DMS 273 treated with DMSO at 0.1 percent for 48 hours (cell line): Measurements from ENCODE around the gene ANKS1B.
"Not testable (repeated sequence)": the region's sequence is repeated elsewhere in the genome, so short reads cannot be mapped to it uniquely, and the experiment has no call there.

Experiments
- DNase-seq: peaks from one replicate; lab custom pipeline; 2025; lab: John Stamatoyannopoulos, UW

ANKS1B gene

DNA sequence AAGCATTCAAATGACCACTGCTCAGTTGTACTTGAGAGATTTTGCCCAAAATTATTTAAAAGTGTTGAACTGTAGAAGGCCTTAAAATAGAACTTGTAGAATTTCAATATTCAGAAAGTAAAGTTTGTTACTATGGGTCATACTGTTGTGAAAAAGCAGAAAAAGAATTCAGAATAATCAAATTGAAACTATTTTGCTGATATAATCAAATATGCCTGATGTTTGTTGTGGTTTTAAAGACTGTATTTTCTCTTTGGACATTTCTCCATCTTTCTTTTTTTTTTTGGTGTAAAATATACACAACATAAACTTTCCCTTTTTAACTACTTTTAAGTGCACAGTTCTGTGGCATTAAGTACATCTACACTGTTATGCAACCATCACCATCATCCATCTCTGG lies 964.9 kb downstream of the ANKS1B start:
- DNase-seq: no peak

DNA sequence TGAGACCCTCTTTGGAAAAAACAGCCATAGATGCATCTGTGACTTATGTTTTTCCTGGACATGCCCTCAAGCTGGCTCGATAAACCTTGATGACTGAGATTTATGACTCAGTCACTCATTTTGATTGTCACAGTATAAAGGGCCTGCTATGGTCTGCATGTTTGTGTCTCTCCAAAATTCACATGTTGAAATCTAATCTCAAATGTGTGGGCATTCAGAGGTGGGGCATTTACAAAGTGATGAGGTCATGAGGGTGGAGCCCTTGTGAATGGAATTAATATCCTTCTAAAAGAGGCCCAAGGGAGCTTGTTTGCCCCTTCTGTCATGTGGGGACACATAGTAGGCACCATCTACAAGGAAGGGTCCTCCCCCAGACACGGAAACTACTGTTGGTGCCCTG lies 966.8 kb downstream of the ANKS1B start:
- DNase-seq: no peak

DNA sequence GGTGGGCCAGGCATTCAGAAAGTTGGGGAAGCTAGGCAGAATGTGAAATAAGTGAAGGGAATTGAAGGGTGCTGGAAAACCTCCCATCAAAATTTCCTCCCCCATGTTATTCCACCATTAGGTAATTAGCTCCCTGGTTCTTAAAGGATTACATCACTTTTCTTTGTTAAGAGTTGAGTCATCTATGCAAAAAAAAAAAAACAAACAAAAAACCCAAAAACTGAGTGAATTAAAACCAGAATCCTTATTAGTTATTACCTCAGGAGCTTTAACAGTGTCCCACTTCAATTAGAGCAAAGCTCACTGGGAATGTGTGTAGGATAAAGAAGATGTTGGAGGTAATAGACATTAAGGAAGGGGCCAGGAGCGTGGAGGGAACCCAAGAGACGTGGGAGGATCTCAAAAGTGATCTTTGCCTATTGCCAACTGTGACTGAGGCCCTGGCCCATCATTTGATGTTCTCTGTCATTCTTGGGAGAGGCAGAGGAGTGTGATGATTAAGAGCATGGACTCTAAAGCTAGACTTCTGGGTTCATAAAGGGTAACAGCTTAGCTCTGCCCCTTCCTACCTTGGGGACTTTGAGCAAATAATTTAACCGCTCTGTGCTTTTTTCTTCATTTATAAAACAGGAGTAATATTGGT lies 975.0 kb downstream of the ANKS1B start:
- no peak for DNase-seq

DNA sequence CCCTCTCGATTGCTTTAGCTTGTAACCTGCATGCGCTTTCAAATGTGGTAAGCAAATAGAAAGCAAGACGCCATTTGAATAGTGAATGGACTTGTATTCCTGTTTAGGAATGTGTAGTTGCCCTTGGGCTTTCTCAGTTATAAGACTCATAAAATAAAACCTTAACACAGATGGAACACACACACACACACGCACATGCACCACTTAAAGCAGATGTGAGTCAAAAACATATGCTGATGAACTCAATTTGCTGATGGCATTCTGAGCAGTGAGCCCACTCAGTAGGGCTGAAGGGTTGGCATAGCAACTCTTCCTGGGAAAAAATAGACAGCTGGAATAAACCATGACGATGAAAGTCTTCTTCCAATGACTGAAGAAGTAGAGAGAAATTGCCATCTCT lies 979.1 kb downstream of the ANKS1B start:
- no peak for DNase-seq

DNA sequence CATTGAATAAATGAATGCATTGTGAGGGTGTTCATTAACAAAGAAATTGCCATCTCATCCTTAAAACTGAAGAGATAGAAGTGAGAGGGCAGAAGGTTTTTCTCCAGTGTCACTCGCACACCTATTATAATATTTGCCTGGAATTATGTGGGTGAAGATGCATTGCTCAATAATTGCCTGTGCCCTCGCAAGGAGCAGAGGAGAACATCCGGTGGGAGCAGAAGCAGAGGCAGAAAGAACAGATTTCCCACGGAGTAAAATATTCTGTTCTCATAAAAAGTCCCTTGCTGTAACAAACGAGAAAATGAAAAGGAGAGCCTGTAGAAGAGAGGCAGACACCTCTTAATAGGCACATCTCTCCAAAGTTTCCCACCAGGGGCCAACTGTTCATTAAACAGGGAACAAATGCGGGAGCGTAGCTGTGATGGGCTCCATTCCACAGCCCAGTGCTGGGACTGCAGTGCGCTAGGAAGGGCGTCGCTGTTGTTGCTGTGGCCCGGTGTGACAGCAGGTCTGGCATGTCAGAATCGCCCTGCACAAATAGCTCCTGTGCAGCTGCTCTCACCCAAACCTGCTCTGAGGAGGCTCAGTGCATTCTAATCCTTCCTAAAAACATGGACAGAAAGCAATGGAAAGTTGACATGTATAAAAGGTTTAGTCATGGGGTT lies 979.8 kb downstream of the ANKS1B start:
- DNase-seq: no peak

DNA sequence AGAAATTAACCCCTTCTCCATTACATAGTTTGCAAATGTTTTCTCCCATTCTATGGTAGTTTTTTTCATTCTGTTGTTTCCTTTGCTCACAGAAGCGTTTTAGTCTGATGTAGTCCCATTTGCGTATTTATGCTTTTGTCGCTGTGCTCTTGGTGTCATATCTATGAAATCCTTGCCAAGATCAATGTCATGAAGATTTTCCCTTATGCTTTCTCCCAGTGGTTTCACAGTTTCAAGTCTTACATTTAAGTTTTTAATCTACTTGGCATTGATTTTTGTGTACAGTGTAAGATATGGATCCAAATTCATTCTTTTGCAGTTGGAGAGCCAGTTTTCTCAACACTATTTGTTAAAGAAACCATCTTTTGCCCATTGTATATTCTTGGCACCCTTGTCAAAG lies 982.0 kb downstream of the ANKS1B start:
- no peak for DNase-seq

DNA sequence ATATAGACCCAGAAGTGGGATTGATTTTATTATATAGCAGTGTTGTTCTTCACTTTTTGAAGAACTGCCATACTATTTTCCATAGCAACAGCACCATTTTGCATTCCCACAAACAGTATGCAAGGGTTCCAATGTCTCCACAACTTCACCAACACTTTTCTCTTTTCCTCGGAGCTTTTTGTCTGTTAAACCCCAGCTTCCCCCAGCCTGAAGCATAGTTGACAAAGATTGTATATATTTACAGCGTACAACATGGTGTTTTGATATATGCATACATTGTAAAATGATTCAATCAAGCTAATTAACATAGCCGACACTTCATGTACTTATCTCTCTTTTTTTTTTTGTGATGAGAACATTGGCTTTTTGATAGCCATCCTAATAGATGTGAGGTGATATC lies 982.6 kb downstream of the ANKS1B start:
- DNase-seq: no peak

DNA sequence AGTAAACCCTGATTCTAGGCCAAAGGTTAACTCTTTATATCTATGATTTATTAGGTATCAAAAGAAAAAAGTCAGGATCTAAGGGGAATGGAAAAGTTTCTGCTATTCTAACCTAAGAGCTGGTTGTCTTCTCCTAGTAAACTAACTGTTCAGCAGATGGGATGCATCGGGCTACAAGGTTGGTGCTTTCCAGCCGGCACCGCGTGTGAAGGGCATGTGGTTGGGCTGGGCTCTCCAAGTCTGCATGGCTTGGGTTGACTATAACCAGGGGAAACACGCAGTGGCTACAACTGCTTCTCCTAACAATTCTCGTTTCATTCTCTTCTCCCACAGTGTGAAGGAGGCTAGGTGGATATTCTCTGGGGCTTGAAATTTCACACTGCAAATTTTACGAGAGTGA lies 985.2 kb downstream of the ANKS1B start:
- DNase-seq: no peak

DNA sequence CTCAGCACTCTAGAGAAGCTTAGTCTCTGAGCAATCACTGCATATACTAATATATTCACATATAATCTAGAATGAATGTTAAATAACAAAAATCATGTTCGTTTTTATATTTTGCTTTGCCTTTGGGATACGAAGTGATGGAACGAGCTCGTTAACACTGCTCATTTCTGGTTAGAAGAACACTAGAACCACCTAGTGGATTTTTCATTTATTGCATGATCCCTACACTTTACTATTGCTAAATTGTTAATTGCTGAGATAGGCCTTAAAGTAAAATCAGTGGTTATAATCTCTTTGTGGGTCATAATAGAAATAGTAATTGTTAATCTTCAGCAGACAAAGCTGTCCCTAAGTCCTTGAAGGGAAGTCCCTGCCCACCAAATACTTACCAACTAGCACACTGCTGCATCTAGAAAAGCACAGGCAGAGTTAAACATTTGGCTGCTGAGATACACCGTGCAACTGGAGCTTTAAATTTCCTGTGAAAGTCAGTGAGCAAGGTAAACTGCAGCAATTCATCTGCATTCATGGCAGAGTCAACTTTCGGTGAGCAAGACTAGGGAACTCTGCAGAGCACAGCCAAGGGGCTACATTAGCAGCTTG lies 985.9 kb downstream of the ANKS1B start:
- peak; percentile 10 for DNase-seq

DNA sequence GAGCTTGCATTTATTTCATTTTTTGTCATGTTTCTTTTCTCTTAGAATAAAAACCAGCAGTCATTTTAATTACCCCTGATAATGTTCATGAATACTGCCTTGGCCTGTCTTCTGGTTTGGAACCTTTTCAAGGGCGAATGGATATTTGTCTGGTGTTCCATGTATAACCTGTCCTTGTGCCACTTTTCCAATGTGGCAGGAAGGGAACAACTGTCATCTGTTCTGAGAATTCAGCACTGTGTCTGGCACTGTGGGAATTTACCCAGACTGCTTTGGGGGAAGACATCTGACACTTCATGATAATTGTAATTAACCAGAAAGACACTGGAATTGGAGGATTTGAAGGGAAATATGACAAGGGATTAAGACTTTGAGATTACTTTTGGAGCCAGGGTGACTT lies 986.8 kb downstream of the ANKS1B start:
- DNase-seq: no peak

DNA sequence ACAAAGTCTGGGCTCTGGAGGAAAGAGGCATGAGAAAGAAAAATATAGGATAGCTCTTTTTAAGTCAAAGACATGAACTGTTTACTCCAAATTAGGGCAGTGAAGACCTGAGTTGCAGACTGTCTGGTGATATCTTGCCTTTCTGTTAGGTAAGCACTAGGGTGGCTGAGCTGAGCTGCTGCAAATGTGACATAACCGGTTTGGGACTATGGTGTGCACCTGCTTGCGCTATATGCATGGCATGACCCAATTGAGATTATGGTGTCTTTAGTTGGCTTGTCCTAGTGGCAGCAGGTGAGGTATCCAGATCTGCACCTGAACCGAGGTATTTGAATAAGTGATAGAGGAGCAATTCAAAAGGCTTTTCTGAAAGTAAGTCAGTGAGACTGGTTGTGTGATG lies 994.1 kb downstream of the ANKS1B start:
- no peak for DNase-seq

DNA sequence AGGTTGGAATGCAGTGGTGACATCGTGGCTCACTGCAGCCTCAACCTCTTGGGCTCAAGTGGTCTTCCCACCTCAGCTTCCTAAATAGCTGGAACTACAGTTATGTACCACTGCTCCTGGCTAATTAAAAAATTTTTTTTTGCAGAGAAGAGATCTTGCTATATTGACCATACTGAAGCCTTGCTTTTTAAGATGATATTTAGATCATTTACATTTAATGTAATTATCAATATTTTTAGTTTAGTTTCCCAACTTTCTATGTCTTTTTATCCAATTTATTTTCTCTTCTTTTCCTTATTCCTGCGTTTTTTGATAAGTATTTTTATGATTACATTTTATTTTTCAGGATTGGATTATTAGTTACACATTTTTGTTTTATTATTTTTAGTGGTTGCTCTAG lies 999.6 kb downstream of the ANKS1B start:
- DNase-seq: no peak

DNA sequence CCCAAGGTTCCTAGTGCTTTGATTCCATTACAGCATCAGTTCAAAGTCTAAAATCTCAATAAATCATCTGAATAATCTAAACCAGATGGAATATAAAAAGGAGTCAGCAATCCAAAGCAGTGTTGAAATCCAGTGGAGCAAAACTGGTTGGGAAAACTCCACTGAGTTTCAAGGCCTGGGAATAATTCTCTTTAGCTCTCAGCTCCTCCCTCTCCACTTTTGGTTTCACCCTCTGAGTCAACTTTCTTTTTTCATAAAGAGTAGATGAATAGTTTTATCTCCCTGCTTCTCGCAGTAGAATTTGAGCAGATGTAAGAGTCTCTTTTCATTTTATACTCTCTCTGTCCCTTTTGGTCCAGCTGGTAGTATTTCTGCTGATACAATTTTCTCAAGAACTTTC lies 1001.1 kb downstream of the ANKS1B start:
- no peak for DNase-seq

DNA sequence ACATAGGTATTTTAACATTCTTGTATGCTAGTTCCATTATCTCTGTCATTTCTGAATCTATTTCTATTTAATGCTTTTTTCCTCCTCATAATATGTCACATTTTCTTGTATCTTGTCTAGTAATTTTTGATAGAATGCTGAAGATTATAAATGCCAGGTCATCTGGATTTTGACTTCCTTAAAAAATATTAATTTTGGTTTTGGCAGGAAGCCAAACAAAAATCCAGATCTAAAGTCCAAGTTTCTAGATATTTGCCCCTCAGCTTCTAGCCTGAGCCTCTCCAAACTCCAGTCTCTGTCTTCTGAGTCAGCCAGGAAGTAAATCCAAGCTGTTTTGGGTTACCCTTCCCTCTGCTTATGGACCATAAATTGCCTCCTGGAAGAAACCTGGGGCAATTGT lies 1004.2 kb downstream of the ANKS1B start:
- DNase-seq: no peak

DNA sequence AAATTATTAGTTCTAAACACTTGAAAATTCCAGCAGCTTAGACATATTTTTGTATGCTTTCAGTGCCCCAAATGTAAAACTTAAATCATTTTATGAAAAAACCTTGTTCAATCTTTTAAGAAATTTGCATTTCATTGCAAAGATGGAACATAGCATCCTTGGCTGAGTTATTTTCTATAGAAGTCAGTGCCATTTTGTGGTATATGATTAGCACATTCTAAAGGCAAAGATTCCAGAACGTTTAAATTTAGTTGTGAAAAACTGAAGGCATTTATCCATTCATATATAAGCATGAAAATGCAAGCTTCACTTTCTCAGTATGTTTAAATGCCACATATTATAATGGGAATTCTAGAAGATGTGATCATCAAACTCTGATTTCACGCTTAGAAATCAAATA lies 1007.5 kb downstream of the ANKS1B start:
- no peak for DNase-seq

DNA sequence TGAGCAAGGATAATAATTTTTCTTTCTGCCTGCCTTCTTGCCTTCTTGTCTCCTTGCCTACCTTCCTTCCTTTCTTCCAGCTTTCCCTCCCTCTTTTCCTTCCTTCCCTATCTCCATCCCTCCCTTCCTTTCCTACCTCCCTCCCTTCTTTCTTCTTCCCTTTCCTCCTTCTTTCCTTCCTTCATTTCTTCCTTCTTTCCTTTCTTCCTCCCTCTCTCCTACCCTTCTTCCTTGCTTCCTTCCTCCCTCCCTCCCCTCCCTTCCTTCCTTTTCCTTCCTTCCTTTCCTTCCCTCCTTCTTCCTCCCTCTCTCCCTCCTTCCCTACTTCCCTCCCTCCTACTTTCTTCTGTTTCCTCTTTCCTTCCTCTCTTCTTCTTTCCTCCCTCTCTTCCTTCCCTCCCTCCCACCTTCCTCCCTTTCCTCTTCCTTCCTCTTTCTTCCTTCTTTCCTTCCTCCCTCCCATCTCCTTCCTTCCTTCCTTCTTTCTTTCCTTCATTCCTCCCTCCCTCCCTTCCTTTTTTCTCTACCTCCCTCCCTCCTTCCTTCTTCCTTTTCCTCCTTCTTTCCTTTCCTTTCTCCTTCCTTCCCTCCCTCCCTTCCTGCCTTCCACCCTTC lies 1009.9 kb downstream of the ANKS1B start:
- no peak for DNase-seq

DNA sequence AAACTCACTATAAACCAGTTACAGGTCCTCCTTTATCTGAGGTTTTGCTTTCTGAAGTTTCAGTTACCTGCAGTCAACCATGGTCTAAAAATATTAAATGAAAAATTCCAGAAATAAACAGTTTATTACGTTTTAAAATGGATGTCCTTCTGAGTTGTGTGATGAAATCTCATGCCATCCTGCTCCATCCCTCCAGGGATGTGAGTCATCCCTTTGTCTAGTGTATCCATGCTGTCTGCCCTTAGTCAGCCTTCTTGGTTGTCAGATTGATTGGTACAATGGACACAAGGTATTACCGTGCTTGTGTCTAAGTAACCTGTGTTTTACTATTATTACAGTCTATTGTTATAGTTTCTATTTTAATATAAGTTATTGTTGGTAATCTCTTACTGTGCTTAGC lies 1011.3 kb downstream of the ANKS1B start:
- no peak for DNase-seq

DNA sequence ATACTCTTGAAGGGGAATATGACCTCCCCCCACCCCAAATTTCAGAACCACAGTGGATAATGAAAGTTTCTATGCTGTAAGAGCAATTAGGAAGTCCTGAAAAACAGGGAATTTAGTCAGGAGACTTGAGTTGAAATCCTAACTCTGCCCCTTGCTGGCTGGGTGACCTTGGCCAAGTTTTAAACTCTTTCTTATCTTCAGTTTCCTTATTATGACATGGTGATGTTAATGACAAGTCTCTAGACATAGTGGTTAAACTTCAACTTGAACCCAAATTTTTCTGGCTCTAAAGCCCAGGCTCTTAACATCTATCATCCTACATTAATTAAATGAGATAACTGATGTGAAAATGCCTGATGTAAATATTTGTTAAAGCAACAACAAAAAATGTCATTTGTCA lies 1013.8 kb downstream of the ANKS1B start:
- DNase-seq: no peak

DNA sequence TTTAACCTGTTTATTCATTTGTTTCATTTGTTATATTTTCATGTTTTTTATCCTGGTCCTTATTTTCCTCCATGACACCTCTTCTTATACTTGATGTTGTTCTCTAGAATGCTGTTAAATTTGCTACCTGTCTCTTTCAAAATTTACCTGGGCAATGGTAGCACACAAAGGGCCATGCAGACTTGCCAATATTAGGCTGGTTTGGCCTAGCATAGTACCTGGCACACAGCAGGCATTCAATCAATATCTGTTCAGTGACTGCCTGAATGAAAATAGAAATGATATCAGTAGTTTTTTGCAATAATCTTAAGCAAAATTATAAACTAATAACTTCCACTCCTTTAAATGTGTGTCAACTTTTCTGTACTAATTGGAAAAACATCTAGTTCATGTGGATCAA lies 1014.5 kb downstream of the ANKS1B start:
- no peak for DNase-seq

DNA sequence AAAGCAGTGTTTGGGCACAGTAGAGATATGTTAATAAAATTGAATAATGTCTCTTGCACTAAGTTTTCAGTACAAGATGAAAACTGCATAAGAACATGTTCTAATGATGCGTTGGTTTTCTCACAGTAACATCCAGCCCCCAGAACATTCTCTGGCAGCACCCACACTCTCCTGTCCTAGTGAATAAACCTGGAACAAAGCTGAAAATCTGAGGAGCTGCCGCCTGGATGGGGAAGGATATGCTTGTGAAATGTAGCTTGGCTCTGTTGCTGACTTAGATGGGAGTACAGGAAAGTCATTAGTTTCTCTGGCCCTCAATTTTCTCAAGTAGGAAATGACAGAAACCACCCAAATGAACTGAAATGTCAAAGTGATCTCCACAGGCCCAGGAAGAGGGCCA lies 1015.8 kb downstream of the ANKS1B start:
- DNase-seq: no peak

DNA sequence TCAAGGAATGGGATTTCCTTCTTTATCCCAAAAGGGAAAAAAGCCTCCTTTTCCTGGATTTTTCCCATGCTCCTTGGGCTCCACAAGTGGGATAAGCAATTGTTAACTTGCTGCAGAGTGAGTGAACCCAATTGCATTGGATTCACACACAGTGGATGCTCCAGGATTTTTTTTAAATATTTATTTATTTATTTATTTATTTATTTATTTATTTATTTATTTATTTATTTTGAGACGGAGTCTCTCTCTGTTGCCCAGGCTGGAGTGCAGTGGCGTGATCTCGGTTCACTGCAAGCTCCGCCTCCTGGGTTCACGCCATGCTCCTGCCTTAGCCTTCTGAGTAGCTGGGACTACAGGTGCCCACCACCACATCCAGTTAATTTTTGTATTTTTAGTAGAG lies 1027.6 kb downstream of the ANKS1B start:
- DNase-seq: not testable (repeated sequence)

DNA sequence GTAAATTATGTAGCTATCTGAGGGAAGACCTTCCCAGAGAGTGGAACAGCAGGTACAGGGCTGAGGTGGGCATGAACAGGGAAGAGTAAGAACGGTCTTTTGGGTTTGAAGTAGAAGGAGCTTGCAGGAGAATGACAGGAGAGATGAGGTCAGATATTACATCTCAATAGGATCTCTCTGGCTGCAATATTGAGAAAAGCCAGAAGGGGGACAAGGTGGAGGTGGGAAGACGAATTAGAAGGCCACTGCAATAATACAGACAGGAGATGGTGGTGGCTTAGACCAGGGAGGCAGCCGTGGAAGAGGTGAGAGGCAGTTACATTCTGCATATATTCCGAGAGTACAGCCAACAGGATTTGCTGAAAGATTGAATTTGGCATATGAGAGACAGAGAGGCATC lies 1029.5 kb downstream of the ANKS1B start:
- DNase-seq: no peak

DNA sequence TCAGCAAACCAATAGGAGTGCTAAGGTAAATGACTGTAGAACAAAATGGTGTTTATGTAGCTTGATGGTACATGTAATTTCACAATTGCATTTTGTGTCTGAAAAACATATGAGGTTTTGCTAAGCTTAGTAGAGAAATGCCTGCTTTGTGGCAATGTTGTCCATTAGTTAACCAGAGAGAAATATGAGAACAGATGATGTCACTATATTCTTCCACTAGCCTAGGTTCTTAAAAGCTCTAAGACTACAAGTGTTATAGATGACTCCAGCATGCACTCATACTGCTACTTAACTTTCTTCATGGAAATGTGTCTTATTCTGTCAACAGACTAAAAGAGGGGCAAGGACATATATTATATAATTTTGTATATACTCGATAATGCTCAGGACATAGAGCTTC lies 1030.2 kb downstream of the ANKS1B start:
- DNase-seq: no peak
